Breast epithelium (tissue), 4 donors: Measurements from ENCODE around the gene STARD4. TPM values are rescaled to one million over a fixed set of nuclear protein-coding genes. Genes with fewer than 3 reads are reported as not detected.

Experiments
- DNase-seq, 2 donors: peaks; one replicate each; pipeline ENCODE4 v3.0.0-alpha.2; 2019; ENCODE audit warnings: low spot score in 2 of 2
- H3K27ac ChIP-seq, 2 donors: fragments of 200-600 bp; sonication (generic) in 1 of 2; one replicate each; pipeline ENCODE4 v1.5.1; 2016 to 2019; ENCODE audit warnings: mild to moderate bottlenecking in 1 of 2
- H3K27me3 ChIP-seq, 2 donors: fragments of 200-600 bp; sonication (generic) in 1 of 2; one replicate each; pipeline versions ENCODE4 v1.5.1 to v1.6.0; 2017 to 2019; ENCODE audit warnings: control low read depth in 1 of 2, mild to moderate bottlenecking in 1 of 2
- H3K36me3 ChIP-seq: fragments of 200-600 bp; one replicate; pipeline ENCODE4 v1.5.1; 2019
- H3K4me1 ChIP-seq, 2 donors: fragments of 200-600 bp; sonication (generic); one replicate each; pipeline ENCODE4 v1.5.1; 2016 to 2019; ENCODE audit warnings: control low read depth in 1 of 2
- H3K4me3 ChIP-seq, 3 donors: fragments of 200-600 bp; sonication (generic); 1 replicate in 2 of 3; 2 replicates in 1 of 3; pipeline ENCODE4 v1.5.1; 2016 to 2019; ENCODE audit warnings: mild to moderate bottlenecking in 3 of 3, moderate library complexity in 2 of 3
- H3K9me3 ChIP-seq, 2 donors: fragments of 200-600 bp; sonication (generic) in 1 of 2; one replicate each; pipeline ENCODE4 v1.5.1; 2016 to 2019; ENCODE audit warnings: control low read depth in 1 of 2
- POLR2A ChIP-seq: fragments of 450-650 bp; IDR thresholded peaks from one replicate; pipeline ENCODE4 v1.6.1; 2016; ENCODE audit warnings: antibody characterized with exemption, mild to moderate bottlenecking, moderate library complexity
- POLR2AphosphoS5 ChIP-seq, 3 donors: sonication (generic); formaldehyde crosslinking; IDR thresholded peaks; one replicate each; pipeline ENCODE4 v1.6.1; 2017; ENCODE audit warnings: antibody characterized with exemption in 3 of 3
- intact Hi-C: fragments of 100-400 bp; cut with DNase I; formaldehyde crosslinking; loops from one replicate; pipeline ENCODE4 v1.15.1; 2023; ENCODE audit warnings: low total_unique reads
- total RNA-seq, 3 donors: library from RNA; depleted of rRNA; stranded (reverse); fragments of >200 nt; gene quantifications; one replicate each; pipeline ENCODE4 v1.1.0, GENCODE V29; 2016
- TF ChIP-seq, protein P1 (sequence below), 3 donors: fragments of 450-650 bp; IDR thresholded peaks; one replicate each; pipeline ENCODE4 v1.5.1; 2016 to 2017; ENCODE audit warnings: antibody characterized with exemption in 3 of 3, mild to moderate bottlenecking in 3 of 3, moderate library complexity in 3 of 3

Gene STARD4
- total RNA-seq, 3 donors from 2014 or later, result 5.3 to 6.7 (median 5.6) TPM

DNA sequence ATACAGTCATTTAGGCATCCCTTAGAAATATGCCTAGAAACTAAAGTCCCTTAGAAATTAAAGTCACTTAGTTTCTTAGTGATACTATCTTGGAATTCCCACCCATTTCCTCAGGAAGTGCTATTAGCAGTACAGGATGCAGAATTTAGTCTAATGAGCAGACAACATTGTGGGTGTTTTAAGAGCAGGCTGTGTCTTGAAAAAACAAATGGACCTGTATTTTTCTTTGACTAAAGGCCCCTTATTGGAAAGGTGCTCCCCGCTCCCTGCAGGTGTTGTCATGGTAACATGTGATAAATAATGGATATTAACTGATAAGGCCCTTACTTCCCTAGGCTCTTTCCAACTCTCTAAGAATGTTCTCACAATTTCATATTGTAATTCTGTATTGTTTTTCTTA is 38.8 kb upstream of the STARD4 start:
- no peaks in the 10 kb centered on the region for H3K4me1 ChIP-seq
- H3K4me3 ChIP-seq, result no peak overlapping the region
- no peak for DNase-seq
- TF ChIP-seq, protein P1, sequence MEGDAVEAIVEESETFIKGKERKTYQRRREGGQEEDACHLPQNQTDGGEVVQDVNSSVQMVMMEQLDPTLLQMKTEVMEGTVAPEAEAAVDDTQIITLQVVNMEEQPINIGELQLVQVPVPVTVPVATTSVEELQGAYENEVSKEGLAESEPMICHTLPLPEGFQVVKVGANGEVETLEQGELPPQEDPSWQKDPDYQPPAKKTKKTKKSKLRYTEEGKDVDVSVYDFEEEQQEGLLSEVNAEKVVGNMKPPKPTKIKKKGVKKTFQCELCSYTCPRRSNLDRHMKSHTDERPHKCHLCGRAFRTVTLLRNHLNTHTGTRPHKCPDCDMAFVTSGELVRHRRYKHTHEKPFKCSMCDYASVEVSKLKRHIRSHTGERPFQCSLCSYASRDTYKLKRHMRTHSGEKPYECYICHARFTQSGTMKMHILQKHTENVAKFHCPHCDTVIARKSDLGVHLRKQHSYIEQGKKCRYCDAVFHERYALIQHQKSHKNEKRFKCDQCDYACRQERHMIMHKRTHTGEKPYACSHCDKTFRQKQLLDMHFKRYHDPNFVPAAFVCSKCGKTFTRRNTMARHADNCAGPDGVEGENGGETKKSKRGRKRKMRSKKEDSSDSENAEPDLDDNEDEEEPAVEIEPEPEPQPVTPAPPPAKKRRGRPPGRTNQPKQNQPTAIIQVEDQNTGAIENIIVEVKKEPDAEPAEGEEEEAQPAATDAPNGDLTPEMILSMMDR (IDR thresholded peaks at IDR 0.05), result no peak
- TF ChIP-seq POLR2A (no peak), POLR2AphosphoS5 (IDR thresholded peaks at IDR 0.05) (no peak)
- no peaks in the 10 kb centered on the region for H3K27me3 ChIP-seq
- peak overlapping the region; percentile 54 to 64 for H3K27ac ChIP-seq
- H3K9me3 ChIP-seq, result no peaks in the 10 kb centered on the region
- intact Hi-C loops, result no loop called here
- H3K36me3 ChIP-seq, result no peaks in the 10 kb centered on the region

DNA sequence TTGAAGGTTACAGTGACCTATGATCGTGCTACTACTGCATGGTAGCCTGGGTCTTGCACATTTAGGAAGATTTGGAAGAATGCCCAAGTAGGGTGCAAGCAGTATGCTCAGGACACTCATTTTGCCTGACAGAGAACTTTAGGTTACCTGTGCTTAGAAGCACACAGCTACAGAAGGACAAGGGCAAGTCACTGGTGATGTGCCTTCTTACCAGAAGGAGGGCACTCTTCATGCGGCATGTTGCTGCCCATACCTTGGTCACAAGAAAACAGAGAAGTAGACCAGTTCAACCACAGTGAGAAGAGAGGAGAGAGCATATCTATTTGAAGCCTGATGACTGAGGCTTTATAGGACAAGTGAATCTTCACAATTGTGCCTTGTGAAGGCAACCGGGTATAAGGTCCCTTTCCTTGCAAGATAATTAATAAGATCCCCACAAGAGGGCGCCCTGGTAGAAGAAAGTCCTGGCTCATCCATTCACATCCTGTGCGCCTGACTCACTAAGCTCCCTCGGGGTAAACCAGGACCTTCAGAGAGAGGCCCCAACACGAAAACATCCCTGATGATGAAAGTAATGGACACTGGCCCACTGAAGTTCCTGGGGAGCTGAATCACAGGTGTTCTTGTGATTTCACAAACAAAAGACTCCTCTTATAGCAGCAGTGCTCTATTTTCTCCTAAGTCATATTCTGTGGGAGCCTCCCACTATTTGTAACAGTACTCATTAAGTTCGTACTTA is 38.1 kb upstream of the STARD4 start:
- peak overlapping the region; percentile 54 to 64 for H3K27ac ChIP-seq
- TF ChIP-seq, protein P1 (IDR thresholded peaks at IDR 0.05), result peak; percentile 71 to 82 (median 73)
- TF ChIP-seq POLR2A, result no peak
- peak in 2 of 3 donors; percentile 40 to 70 for TF ChIP-seq POLR2AphosphoS5 (IDR thresholded peaks at IDR 0.05)

DNA sequence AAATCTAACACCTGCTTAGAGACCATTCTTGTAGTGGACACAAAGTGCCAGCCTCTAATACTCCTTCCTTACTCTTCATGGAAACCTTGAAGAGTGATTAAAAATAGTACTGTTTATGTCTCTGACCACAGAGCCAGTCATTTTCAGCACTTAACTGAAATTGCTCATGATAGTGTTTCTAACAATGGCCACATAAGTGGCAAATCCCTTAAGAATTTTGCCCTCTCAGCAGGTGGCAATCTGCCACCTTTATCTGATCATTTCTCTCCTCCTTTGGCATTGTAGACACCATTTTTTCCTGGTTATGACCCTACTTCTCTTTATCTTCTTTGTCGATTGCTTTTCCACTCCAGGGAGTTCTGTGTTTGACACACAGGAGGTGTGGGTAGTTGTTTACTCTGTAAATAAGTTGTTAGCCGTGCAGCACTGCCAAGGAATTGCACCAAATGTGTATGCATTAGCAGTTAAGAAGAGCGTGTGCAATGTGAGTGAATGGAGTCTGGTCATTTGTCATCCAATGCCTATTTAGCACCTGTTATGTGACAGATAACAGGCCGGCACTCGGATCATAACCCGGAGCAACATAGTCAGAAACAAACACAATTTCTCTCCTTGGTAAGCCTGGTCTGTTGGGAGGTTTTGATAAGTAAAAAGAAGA is 36.8 kb upstream of the STARD4 start:
- Histone ChIP-seq H3K4me1 (no peaks in the 10 kb centered on the region), H3K9me3 (no peaks in the 10 kb centered on the region), H3K4me3 (no peak overlapping the region), H3K27ac (no peak overlapping the region), H3K36me3 (no peaks in the 10 kb centered on the region), H3K27me3 (no peaks in the 10 kb centered on the region)
- TF ChIP-seq POLR2A (no peak), POLR2AphosphoS5 (IDR thresholded peaks at IDR 0.05) (no peak)
- TF ChIP-seq, protein P1 (IDR thresholded peaks at IDR 0.05), result no peak
- intact Hi-C loops, result no loop called here
- no peak for DNase-seq

More for the DNA sequence above, 38.1 kb upstream of the STARD4 start:
- Histone ChIP-seq H3K36me3 (no peaks in the 10 kb centered on the region), H3K27me3 (no peaks in the 10 kb centered on the region), H3K4me1 (no peaks in the 10 kb centered on the region), H3K4me3 (no peak overlapping the region), H3K9me3 (no peaks in the 10 kb centered on the region)
- peak; percentile 57 to 88 for DNase-seq
- intact Hi-C loops, result no loop called here

DNA sequence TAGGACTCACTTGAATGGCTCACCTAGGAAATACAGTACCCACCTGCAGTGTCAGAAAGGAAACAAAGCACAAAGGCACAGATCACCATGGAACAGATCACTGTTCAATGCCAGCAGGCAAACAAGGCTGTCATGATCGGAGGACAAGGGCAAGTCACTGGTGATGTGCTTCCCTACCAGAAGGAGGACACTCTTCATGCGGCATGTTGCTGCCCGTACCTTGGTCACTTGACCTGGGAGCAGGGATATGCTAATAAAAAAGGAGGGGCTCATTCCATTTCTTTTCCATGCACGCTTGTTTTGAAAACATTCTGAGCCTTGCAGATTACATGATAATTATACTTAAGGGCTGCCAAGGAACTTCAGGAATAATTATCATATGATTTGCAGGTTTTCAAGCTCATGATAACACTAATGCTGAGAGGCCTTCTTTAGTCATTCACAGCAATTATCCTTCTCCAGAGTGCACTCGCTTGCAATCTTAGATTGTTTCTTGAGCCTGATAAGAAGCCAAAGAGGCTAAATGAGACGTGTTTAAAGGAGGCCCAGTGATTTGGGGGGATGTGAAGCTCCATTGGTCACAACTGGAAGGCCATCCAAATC is 36.1 kb upstream of the STARD4 start:
- no peaks in the 10 kb centered on the region for H3K36me3 ChIP-seq
- TF ChIP-seq, protein P1 (IDR thresholded peaks at IDR 0.05), result no peak
- TF ChIP-seq POLR2AphosphoS5 (IDR thresholded peaks at IDR 0.05) (no peak), POLR2A (no peak)
- H3K4me1 ChIP-seq, result no peaks in the 10 kb centered on the region
- H3K27me3 ChIP-seq, result no peaks in the 10 kb centered on the region
- intact Hi-C loops, result no loop called here
- H3K4me3 ChIP-seq, result no peak overlapping the region
- DNase-seq, result no peak
- no peak overlapping the region for H3K27ac ChIP-seq
- no peaks in the 10 kb centered on the region for H3K9me3 ChIP-seq

DNA sequence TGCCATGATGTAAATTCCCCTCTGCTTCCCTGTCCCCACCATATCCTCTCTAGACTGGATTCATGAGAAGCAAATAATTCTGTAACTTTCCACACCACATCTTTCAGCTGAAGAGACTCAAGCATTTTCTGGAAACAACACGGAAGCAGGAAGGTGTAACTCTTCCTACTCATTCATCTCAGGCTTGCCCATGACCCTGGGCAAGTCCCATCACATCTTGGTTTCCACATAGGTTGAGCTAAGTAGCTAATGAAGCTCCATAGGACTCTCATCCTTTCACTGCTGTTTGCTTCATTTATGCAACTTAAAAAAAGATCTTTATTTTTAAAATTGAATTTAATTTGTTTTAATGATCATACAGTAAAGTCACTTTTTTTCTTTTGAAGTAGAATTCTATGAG is 32.7 kb upstream of the STARD4 start:
- Histone ChIP-seq H3K27me3 (no peaks in the 10 kb centered on the region), H3K4me1 (no peaks in the 10 kb centered on the region), H3K27ac (no peak overlapping the region), H3K36me3 (no peaks in the 10 kb centered on the region), H3K4me3 (no peak overlapping the region), H3K9me3 (no peaks in the 10 kb centered on the region)
- intact Hi-C loops, result no loop called here
- DNase-seq, result no peak
- no peak for TF ChIP-seq POLR2A
- TF ChIP-seq POLR2AphosphoS5 (IDR thresholded peaks at IDR 0.05), result no peak
- TF ChIP-seq, protein P1 (IDR thresholded peaks at IDR 0.05), result no peak
